Measurements from ENCODE around the gene NTM. TPM values are rescaled to one million over a fixed set of nuclear protein-coding genes. Genes with fewer than 3 reads are reported as not detected.

Gene NTM
- total RNA-seq, 1 experiment from 2014 or later, result not detected

DNA sequence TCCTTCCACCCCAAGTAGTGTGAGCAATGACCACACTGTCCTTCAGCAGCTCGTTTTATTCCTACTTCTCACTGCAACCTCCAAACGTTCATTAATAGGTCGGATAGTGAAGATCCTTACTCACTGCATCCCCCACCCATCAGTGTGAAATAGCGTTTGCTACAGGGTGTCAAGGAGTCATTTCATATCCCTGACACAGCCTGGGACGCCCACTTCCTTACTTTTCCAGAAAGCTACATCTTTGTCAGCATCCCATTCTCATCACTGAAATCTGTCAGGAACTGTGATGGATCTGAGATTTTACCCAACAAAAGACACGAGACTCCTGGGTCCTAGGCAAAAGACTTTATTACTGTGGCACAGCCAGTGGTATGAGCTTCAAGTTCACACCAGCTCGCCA is 592.4 kb downstream of the NTM start:
- Histone ChIP-seq H3K36me3 (ENCODE audit: control insufficient read depth in 1 of 2, insufficient read depth in 2 of 2, low read length in 2 of 2) (no peaks in the 10 kb centered on the region), H4K20me1 (ENCODE audit: insufficient read depth) (no peaks in the 10 kb centered on the region), H3K4me2 (ENCODE audit: low read length) (no peak overlapping the region), H3K79me2 (ENCODE audit: insufficient read depth, low read length) (no peaks in the 10 kb centered on the region), H3K4me3 (replicated peaks in 1 of 2; ENCODE audit: low read depth in 1 of 2, low read length in 2 of 2) (no peak overlapping the region), H3K9ac (ENCODE audit: low read length) (no peak overlapping the region), H3K9me3 (ENCODE audit: control insufficient read depth in 1 of 2, insufficient read depth in 1 of 2, low read depth in 1 of 2, low read length in 2 of 2) (peaks cover 7 to 29% of the 10 kb centered on the region in 2 experiments; a peak in 2 of 4 replicates), H3K4me1 (ENCODE audit: control insufficient read depth in 1 of 2, insufficient read depth in 2 of 2, low read length in 2 of 2) (no peaks in the 10 kb centered on the region), H3K27ac (ENCODE audit: low read depth, low read length) (no peak overlapping the region), H3K27me3 (ENCODE audit: insufficient read depth, low read length) (no peaks in the 10 kb centered on the region), H2AFZ (ENCODE audit: low read depth, low read length, poor library complexity, severe bottlenecking) (no peak overlapping the region), H3K9me2 (ENCODE audit: insufficient read depth) (no peaks in the 10 kb centered on the region)
- no TSS peak for BruUV-seq (replicated peaks)
- intact Hi-C loops (cut with micrococcal nuclease), result no loop called here
- POLR2A ChIA-PET, result no interaction called here
- CTCF ChIA-PET, result no interaction called here
- TF ChIP-seq, protein P1, sequence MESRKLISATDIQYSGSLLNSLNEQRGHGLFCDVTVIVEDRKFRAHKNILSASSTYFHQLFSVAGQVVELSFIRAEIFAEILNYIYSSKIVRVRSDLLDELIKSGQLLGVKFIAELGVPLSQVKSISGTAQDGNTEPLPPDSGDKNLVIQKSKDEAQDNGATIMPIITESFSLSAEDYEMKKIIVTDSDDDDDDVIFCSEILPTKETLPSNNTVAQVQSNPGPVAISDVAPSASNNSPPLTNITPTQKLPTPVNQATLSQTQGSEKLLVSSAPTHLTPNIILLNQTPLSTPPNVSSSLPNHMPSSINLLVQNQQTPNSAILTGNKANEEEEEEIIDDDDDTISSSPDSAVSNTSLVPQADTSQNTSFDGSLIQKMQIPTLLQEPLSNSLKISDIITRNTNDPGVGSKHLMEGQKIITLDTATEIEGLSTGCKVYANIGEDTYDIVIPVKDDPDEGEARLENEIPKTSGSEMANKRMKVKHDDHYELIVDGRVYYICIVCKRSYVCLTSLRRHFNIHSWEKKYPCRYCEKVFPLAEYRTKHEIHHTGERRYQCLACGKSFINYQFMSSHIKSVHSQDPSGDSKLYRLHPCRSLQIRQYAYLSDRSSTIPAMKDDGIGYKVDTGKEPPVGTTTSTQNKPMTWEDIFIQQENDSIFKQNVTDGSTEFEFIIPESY (IDR thresholded peaks at IDR 0.05; ENCODE audit: extremely low read depth, insufficient replicate concordance, low read length), result no peak
- no peak for TF ChIP-seq EZH2 (IDR thresholded peaks at IDR 0.05)
- no peak for TF ChIP-seq ELF1 (IDR thresholded peaks at IDR 0.05; ENCODE audit: borderline replicate concordance, low read depth)
- no peak for TF ChIP-seq CEBPB (IDR thresholded peaks at IDR 0.05; ENCODE audit: low read depth)
- TF ChIP-seq EGR1 (IDR thresholded peaks at IDR 0.05; ENCODE audit: low read depth), result no peak
- TF ChIP-seq, protein P2, sequence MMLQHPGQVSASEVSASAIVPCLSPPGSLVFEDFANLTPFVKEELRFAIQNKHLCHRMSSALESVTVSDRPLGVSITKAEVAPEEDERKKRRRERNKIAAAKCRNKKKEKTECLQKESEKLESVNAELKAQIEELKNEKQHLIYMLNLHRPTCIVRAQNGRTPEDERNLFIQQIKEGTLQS (IDR thresholded peaks at IDR 0.05), result no peak
- ATAC-seq (no peak), DNase-seq (ENCODE audit: low read depth, low spot score) (no peak)
- RAD21 ChIA-PET (ENCODE audit: low non-redundant PET in 1 of 2, low total read pairs in 2 of 2, uncharacterized antibody in 2 of 2, unreplicated experiment in 2 of 2), result no interaction called here

- CTCF ChIA-PET, result no interaction called here
Measured at GRCh38 chr11:131964698-131965483, 594.5 kb downstream of the NTM start.

More at GRCh38 chr11:131964698-131965483, 594.5 kb downstream of the NTM start:
- RAD21 ChIA-PET (ENCODE audit: low non-redundant PET in 1 of 2, low total read pairs in 2 of 2, uncharacterized antibody in 2 of 2, unreplicated experiment in 2 of 2), result no interaction called here
- POLR2A ChIA-PET, result no interaction called here
- TF ChIP-seq, protein P1 (IDR thresholded peaks at IDR 0.05; ENCODE audit: extremely low read depth, insufficient replicate concordance, low read length), result no peak
- no peak for TF ChIP-seq TCF7L2 (IDR thresholded peaks at IDR 0.05; ENCODE audit: borderline replicate concordance, extremely low read depth, insufficient read depth, insufficient read length)
- no peak for TF ChIP-seq EGR1 (IDR thresholded peaks at IDR 0.05; ENCODE audit: low read depth)
- no peak for TF ChIP-seq SRF (IDR thresholded peaks at IDR 0.05; ENCODE audit: low read depth)
- no peak for TF ChIP-seq POLR2AphosphoS5 (IDR thresholded peaks at IDR 0.05; ENCODE audit: low read depth, low read length)
- Histone ChIP-seq H3K4me1 (ENCODE audit: control insufficient read depth in 1 of 2, insufficient read depth in 2 of 2, low read length in 2 of 2) (no peaks in the 10 kb centered on the region), H3K9me2 (ENCODE audit: insufficient read depth) (no peaks in the 10 kb centered on the region), H3K4me3 (replicated peaks in 1 of 2; ENCODE audit: low read depth in 1 of 2, low read length in 2 of 2) (no peak overlapping the region), H2AFZ (ENCODE audit: low read depth, low read length, poor library complexity, severe bottlenecking) (no peak overlapping the region), H3K9me3 (ENCODE audit: control insufficient read depth in 1 of 2, insufficient read depth in 1 of 2, low read depth in 1 of 2, low read length in 2 of 2) (peaks cover 12 to 22% of the 10 kb centered on the region in 2 experiments; a peak in 2 of 4 replicates), H3K27ac (ENCODE audit: low read depth, low read length) (no peak overlapping the region), H4K20me1 (ENCODE audit: insufficient read depth) (no peaks in the 10 kb centered on the region), H3K9ac (ENCODE audit: low read length) (no peak overlapping the region), H3K27me3 (ENCODE audit: insufficient read depth, low read length) (no peaks in the 10 kb centered on the region), H3K79me2 (ENCODE audit: insufficient read depth, low read length) (no peaks in the 10 kb centered on the region), H3K36me3 (ENCODE audit: control insufficient read depth in 1 of 2, insufficient read depth in 2 of 2, low read length in 2 of 2) (no peaks in the 10 kb centered on the region), H3K4me2 (ENCODE audit: low read length) (no peak overlapping the region)
- intact Hi-C loops (cut with micrococcal nuclease), result no loop called here
- ATAC-seq, result no peak
- no peak for DNase-seq (ENCODE audit: low read depth, low spot score)
- BruUV-seq (replicated peaks), result no TSS peak

Measured in HCT116 (cell line).